ENCODE results near the gene WDR20.
"Not testable (repeated sequence)": the region's sequence is repeated elsewhere in the genome, so short reads cannot be mapped to it uniquely, and the experiment has no call there.

WDR20 gene

GRCh38 chr14:102172021-102172272 is 32.2 kb downstream of the WDR20 start:
- not testable (repeated sequence) for DNase-seq

- DNase-seq, result not testable (repeated sequence)
Measured at GRCh38 chr14:102172721-102173120, 33.0 kb downstream of the WDR20 start.

GRCh38 chr14:102177161-102177560 is 37.5 kb downstream of the WDR20 start:
- no peak for DNase-seq

GRCh38 chr14:102178806-102179205 is 39.1 kb downstream of the WDR20 start:
- no peak for DNase-seq

GRCh38 chr14:102180248-102180998 is 40.7 kb downstream of the WDR20 start:
- DNase-seq, result peak; percentile 33

- no peak for DNase-seq
Measured at GRCh38 chr14:102181187-102181586, 41.5 kb downstream of the WDR20 start.

- no peak for DNase-seq
Measured at GRCh38 chr14:102182190-102182589, 42.5 kb downstream of the WDR20 start.

- DNase-seq, result no peak
Measured at GRCh38 chr14:102182936-102183619, 43.4 kb downstream of the WDR20 start.

GRCh38 chr14:102183886-102184285 is 44.2 kb downstream of the WDR20 start:
- DNase-seq, result no peak

GRCh38 chr14:102184316-102185035 is 44.8 kb downstream of the WDR20 start:
- no peak for DNase-seq

- no peak for DNase-seq
Measured at GRCh38 chr14:102185360-102185759, 45.7 kb downstream of the WDR20 start.

- no peak for DNase-seq
Measured at GRCh38 chr14:102187044-102187443, 47.3 kb downstream of the WDR20 start.

GRCh38 chr14:102187568-102188001 is 47.9 kb downstream of the WDR20 start:
- DNase-seq, result no peak

- no peak for DNase-seq
Measured at GRCh38 chr14:102188187-102188586, 48.5 kb downstream of the WDR20 start.

GRCh38 chr14:102189874-102190273 is 50.2 kb downstream of the WDR20 start:
- DNase-seq, result peak; percentile 62

GRCh38 chr14:102192840-102193502 is 53.3 kb downstream of the WDR20 start:
- no peak for DNase-seq

GRCh38 chr14:102194856-102195255 is 55.2 kb downstream of the WDR20 start:
- DNase-seq, result no peak

- no peak for DNase-seq
Measured at GRCh38 chr14:102195446-102195845, 55.7 kb downstream of the WDR20 start.

GRCh38 chr14:102196039-102196901 is 56.6 kb downstream of the WDR20 start:
- no peak for DNase-seq

GRCh38 chr14:102196902-102197230 is 57.2 kb downstream of the WDR20 start:
- DNase-seq, result no peak

GRCh38 chr14:102197317-102197853 is 57.7 kb downstream of the WDR20 start:
- no peak for DNase-seq

GRCh38 chr14:102200690-102201352 is 61.1 kb downstream of the WDR20 start:
- DNase-seq, result peak; percentile 53
